Medulla oblongata (tissue), 1 donor: ENCODE data around the gene POLR3B.
A peak's percentile ranks its signal among the peaks of the same experiment; 100 is the strongest.
"Not testable (repeated sequence)": the region's sequence is repeated elsewhere in the genome, so short reads cannot be mapped to it uniquely, and the experiment has no call there.

Experiments used
- DNase-seq: peaks from one replicate; pipeline ENCODE4 v3.0.0-alpha.2; 2015; ENCODE audit errors: extremely low spot score

POLR3B gene

GRCh38 chr12:106342397-106343213 lies 14.9 kb upstream of the POLR3B start:
- peak; percentile 43 for DNase-seq

- DNase-seq = no peak
Observed at GRCh38 chr12:106343214-106343528, 14.4 kb upstream of the POLR3B start.

GRCh38 chr12:106344131-106344530 lies 13.4 kb upstream of the POLR3B start:
- DNase-seq = no peak

GRCh38 chr12:106345746-106346145 lies 11.8 kb upstream of the POLR3B start:
- DNase-seq = peak; percentile 74

DNA sequence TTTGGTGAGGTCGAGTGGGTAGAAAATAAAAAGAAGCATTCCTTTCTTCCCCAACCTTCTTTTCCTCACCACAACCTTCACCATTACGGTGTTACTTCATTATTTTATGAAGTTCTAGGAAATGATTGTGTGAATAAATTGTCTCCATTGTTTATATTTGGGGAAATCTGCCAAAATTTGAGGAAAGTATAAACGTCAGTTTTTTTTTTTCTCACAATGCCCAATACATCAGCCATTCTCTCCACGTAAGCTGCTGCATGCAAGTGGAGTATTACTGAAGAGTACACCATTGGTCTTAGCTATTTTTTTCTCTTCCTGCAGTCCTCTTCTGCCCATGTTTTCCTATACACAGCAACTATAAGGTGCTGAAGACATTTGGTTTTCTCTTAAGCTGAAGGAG lies 9.1 kb upstream of the POLR3B start:
- DNase-seq = no peak

DNA sequence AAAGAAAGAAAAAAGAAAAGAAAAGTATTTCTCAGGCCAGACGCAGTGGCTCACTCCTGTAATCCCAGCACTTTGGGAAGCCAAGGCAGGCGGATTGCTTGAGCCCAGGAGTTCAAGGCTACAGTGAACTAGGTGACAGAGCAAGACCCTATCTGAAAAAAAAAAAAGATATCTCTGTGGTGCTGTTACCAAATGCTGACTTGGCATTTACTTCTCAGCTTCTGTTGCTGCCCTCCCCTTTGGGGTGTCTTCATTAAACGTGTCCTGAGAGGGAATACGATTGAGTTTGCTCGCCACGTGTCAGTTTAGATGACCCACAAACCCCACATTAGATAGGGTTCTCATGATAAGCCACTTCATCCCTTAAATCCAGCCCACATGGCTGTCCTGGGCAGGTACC lies 4.4 kb upstream of the POLR3B start:
- DNase-seq = no peak

- no peak for DNase-seq
Observed at GRCh38 chr12:106358396-106359241, 1.1 kb downstream of the POLR3B start.

- DNase-seq = no peak
Observed at GRCh38 chr12:106359646-106360399, 2.3 kb downstream of the POLR3B start.

- no peak for DNase-seq
Observed at GRCh38 chr12:106360400-106360994, 2.9 kb downstream of the POLR3B start.

DNA sequence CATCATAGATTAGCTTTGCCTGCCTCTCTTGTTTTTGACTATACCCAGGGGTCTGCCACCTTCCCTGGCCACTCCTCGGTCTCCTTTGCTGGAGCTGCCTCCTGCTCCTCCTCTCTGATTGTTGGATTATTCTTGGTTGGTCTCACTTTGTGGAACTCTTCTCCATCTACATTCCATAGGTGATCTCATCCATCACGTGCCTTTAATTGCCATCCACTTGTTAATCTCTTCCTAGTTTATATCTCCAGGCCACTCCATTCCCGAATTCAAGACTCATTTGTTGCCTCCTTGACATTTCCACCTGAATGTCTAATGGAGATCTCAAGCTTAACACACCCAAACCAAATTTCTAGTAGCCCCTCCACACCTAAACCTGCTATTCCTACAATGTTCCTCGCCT lies 5.4 kb downstream of the POLR3B start:
- DNase-seq = no peak

DNA sequence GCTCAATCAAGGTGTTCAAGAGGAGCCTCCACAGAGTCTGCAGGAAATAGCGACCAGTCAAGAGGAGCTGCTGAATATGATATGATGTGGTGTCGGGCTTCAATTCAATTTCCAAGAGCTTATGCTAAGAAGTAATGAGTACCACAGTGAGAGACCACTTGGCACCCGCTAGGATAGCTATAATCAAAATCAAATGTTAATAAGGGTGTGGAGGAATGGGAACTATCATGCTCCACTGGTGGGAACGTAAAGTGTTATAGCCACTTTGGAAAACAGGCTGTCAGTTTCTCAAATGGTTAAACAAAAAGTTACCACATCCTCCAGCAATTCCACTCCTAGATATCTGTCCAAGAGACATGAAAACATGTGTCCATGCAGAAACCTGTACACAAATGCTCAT lies 6.7 kb downstream of the POLR3B start:
- DNase-seq = no peak

DNA sequence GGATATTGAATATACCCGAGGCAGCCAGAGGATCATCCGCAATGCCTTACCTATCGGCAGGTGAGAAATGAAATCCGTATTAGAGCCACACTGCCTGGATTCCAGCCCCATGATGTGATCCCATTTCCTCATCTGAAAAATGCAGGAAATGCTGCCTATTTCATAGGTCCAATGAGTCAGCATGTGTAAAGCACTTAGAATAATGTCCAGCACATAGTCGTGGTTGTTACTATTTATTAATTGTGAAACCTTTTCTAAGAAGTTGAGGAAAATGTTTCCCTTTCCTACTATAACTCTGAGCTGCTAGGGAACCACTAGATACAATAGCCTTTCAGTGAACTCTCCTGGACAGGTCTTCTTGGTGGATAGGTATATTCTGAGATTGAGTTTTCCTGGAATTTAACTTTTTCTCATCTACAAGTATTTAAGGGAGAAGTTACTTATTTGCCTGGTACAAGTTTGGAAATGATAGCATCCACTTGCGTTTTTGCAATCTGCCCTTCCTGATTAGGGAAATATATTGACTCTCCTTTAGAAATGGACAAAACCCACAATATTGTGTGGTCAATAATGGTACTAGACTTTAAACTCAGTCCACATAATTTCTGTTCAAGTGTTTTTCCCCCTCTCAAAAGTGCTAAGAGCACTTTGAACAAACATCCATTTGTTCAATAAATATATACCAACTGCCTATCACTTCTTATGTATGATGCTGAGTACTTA lies 12.2 kb downstream of the POLR3B start:
- DNase-seq = no peak

DNA sequence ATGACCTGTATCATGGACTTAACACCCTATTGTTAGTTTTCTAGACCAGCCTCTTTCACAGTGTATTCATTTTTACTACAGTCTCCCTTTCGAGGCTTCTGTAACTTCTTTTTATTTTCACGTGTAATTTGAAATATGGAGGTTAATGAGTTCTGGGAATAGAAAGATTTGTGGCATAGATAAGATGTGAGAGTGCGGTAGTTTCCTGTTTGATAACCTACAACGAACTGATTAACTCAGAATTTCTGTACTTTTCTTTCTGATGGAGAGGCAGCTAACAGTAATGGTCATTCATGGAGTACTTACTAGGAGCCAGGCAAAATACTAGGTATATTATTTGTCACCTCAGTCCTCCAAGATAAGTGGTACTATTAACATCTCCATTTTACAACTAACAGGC lies 21.2 kb downstream of the POLR3B start:
- no peak for DNase-seq

DNA sequence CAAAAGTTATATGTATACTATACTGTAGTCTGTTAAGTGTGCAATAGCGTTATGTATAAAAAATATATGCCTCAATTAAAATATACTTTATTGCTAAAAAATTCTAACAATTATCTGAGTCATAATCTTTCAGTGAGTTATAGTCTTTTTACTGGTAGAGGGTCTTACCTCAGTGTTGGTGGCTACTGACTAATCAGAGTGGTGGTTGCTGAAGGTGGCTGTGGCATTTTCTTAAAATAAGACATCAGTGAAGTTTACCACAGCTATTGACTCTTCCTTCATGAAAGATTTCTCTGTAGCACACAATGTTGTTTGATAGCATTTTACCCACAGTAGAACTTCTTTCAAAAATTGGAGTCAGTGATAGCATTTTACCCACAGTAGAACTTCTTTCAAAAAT lies 23.4 kb downstream of the POLR3B start:
- no peak for DNase-seq

GRCh38 chr12:106381866-106382265 lies 24.3 kb downstream of the POLR3B start:
- DNase-seq = not testable (repeated sequence)

- DNase-seq = no peak
Observed at GRCh38 chr12:106386813-106387535, 29.4 kb downstream of the POLR3B start.

- DNase-seq = no peak
Observed at GRCh38 chr12:106387848-106388377, 30.4 kb downstream of the POLR3B start.

GRCh38 chr12:106389151-106389550 lies 31.6 kb downstream of the POLR3B start:
- DNase-seq = no peak

DNA sequence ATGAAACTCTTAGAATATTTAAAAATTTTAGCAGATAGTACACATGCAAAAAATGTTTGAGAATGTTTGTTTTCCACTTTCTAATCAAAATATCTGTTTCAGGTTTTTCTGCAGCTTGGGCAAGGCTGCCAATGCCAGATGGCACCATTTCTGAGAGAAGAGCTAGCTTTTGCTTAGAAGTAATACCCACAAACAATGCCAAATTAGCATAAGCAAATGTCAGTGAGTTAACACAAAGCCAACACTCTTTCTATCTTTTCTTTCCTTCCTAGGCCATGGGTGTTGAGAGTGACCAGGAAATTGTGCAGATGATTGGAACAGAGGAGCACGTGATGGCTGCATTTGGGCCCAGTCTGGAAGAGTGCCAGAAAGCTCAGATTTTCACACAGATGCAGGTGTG lies 35.2 kb downstream of the POLR3B start:
- DNase-seq = no peak

- no peak for DNase-seq
Observed at GRCh38 chr12:106409878-106410277, 52.3 kb downstream of the POLR3B start.
